Measurements from ENCODE around the gene SLC33A1. TPM values are rescaled to one million over a fixed set of nuclear protein-coding genes. Genes with fewer than 3 reads are reported as not detected.
A peak's percentile ranks its signal among the peaks of the same experiment; 100 is the strongest.
"Not testable (repeated sequence)": the region's sequence is repeated elsewhere in the genome, so short reads cannot be mapped to it uniquely, and the experiment has no call there.

SLC33A1 gene
- polyA plus RNA-seq, result 10 to 100 TPM; 11.8 to 24.7 (median 20.4) TPM

GRCh38 chr3:155854141-155854940 lies at the start of gene SLC33A1:
TSS of gene SLC33A1 (minus strand) at chr3:155854427. CDS start at chr3:155853997, 430 bp downstream.
- Mint-ChIP-seq H3K27ac (peak within 1 kb of the TSS; percentile 98 to 100 (median 100)), H3K9me3 (no peaks in the 10 kb centered on the region), H3K27me3 (ENCODE audit: low read depth in 3 of 3) (peaks cover 8 to 11% (median 9%) of the 10 kb centered on the region in 3 donors), H3K4me1 (peaks cover 46 to 52% of the 10 kb centered on the region in 2 donors), H3K36me3 (peaks cover 0 to under 1% (median 0%) of the 10 kb centered on the region in 3 donors), H3K4me3 (peak within 1 kb of the TSS; percentile 88 to 98 (median 98))
- DNase-seq, result peak; percentile 99

GRCh38 chr3:155895379-155895900 lies 41.2 kb upstream of the SLC33A1 start:
- H3K36me3 Mint-ChIP-seq, result peaks cover 22 to 35% (median 24%) of the 10 kb centered on the region in 3 donors
- H3K27me3 Mint-ChIP-seq (ENCODE audit: low read depth in 3 of 3), result no peaks in the 10 kb centered on the region
- no peak overlapping the region for H3K4me3 Mint-ChIP-seq
- no peaks in the 10 kb centered on the region for H3K9me3 Mint-ChIP-seq
- H3K4me1 Mint-ChIP-seq, result peaks cover 9 to 32% of the 10 kb centered on the region in 2 donors
- no peak for DNase-seq
- H3K27ac Mint-ChIP-seq, result peak overlapping the region in 1 of 6 donors; percentile 31

- DNase-seq, result no peak
- Mint-ChIP-seq H3K27ac (no peak overlapping the region), H3K4me1 (peaks cover 31 to 59% of the 10 kb centered on the region in 2 donors), H3K36me3 (peaks cover 4 to 15% (median 10%) of the 10 kb centered on the region in 3 donors), H3K9me3 (no peaks in the 10 kb centered on the region), H3K27me3 (ENCODE audit: low read depth in 3 of 3) (no peaks in the 10 kb centered on the region), H3K4me3 (no peak overlapping the region)
Measured at GRCh38 chr3:155891321-155891720, 37.1 kb upstream of the SLC33A1 start.

- no peaks in the 10 kb centered on the region for H3K27me3 Mint-ChIP-seq (ENCODE audit: low read depth in 3 of 3)
- H3K4me3 Mint-ChIP-seq, result no peak overlapping the region
- DNase-seq, result no peak
- H3K9me3 Mint-ChIP-seq, result no peaks in the 10 kb centered on the region
- H3K4me1 Mint-ChIP-seq, result peaks cover 31 to 59% of the 10 kb centered on the region in 2 donors
- H3K27ac Mint-ChIP-seq, result peak overlapping the region in 2 of 6 donors; percentile 56 to 58
- H3K36me3 Mint-ChIP-seq, result peaks cover 4 to 15% (median 10%) of the 10 kb centered on the region in 3 donors
Measured at GRCh38 chr3:155890671-155891190, 36.5 kb upstream of the SLC33A1 start.

- H3K27me3 Mint-ChIP-seq (ENCODE audit: low read depth in 3 of 3), result no peaks in the 10 kb centered on the region
- no peak for DNase-seq
- peaks cover 31 to 54% of the 10 kb centered on the region in 2 donors for H3K4me1 Mint-ChIP-seq
- peak overlapping the region in 2 of 6 donors; percentile 26 to 35 for H3K27ac Mint-ChIP-seq
- no peaks in the 10 kb centered on the region for H3K9me3 Mint-ChIP-seq
- H3K4me3 Mint-ChIP-seq, result no peak overlapping the region
- H3K36me3 Mint-ChIP-seq, result peaks cover 0 to 10% (median 6%) of the 10 kb centered on the region in 3 donors
Measured at GRCh38 chr3:155889952-155890351, 35.7 kb upstream of the SLC33A1 start.

- H3K9me3 Mint-ChIP-seq, result no peaks in the 10 kb centered on the region
- no peak for DNase-seq
Measured at GRCh38 chr3:155889212-155889611, 35.0 kb upstream of the SLC33A1 start.

GRCh38 chr3:155886915-155887314 lies 32.7 kb upstream of the SLC33A1 start:
- H3K4me1 Mint-ChIP-seq, result peaks cover 40 to 57% of the 10 kb centered on the region in 2 donors
- peak overlapping the region in 1 of 6 donors; percentile 6 for H3K27ac Mint-ChIP-seq

More at GRCh38 chr3:155889212-155889611, 35.0 kb upstream of the SLC33A1 start:
- Mint-ChIP-seq H3K27me3 (ENCODE audit: low read depth in 3 of 3) (no peaks in the 10 kb centered on the region), H3K27ac (peak overlapping the region in 2 of 6 donors; percentile 7 to 55), H3K36me3 (peaks cover 0 to 6% (median 0%) of the 10 kb centered on the region in 3 donors), H3K4me3 (peak overlapping the region in 1 of 5 donors; percentile 53), H3K4me1 (peaks cover 35 to 55% of the 10 kb centered on the region in 2 donors)

GRCh38 chr3:155886348-155886747 lies 32.1 kb upstream of the SLC33A1 start:
- H3K27me3 Mint-ChIP-seq (ENCODE audit: low read depth in 3 of 3); H3K27ac Mint-ChIP-seq; H3K36me3 Mint-ChIP-seq; DNase-seq; H3K9me3 Mint-ChIP-seq; H3K4me3 Mint-ChIP-seq: not testable (repeated sequence)
- peaks cover 44 to 58% of the 10 kb centered on the region in 2 donors for H3K4me1 Mint-ChIP-seq

More at GRCh38 chr3:155886915-155887314, 32.7 kb upstream of the SLC33A1 start:
- DNase-seq, result no peak
- Mint-ChIP-seq H3K4me3 (no peak overlapping the region), H3K27me3 (ENCODE audit: low read depth in 3 of 3) (no peaks in the 10 kb centered on the region), H3K36me3 (no peaks in the 10 kb centered on the region), H3K9me3 (no peaks in the 10 kb centered on the region)

GRCh38 chr3:155885292-155885691 lies 31.1 kb upstream of the SLC33A1 start:
- Mint-ChIP-seq H3K4me1 (peaks cover 44 to 59% of the 10 kb centered on the region in 2 donors), H3K4me3 (no peak overlapping the region), H3K36me3 (no peaks in the 10 kb centered on the region), H3K27me3 (ENCODE audit: low read depth in 3 of 3) (no peaks in the 10 kb centered on the region), H3K9me3 (no peaks in the 10 kb centered on the region), H3K27ac (no peak overlapping the region)
- no peak for DNase-seq

- DNase-seq, result no peak
- H3K27me3 Mint-ChIP-seq (ENCODE audit: low read depth in 3 of 3), result no peaks in the 10 kb centered on the region
- no peak overlapping the region for H3K4me3 Mint-ChIP-seq
- H3K4me1 Mint-ChIP-seq, result peaks cover 44 to 61% of the 10 kb centered on the region in 2 donors
- H3K27ac Mint-ChIP-seq, result no peak overlapping the region
- H3K36me3 Mint-ChIP-seq, result no peaks in the 10 kb centered on the region
- no peaks in the 10 kb centered on the region for H3K9me3 Mint-ChIP-seq
Measured at GRCh38 chr3:155884292-155884691, 30.1 kb upstream of the SLC33A1 start.

- H3K4me1 Mint-ChIP-seq, result peaks cover 43 to 83% of the 10 kb centered on the region in 2 donors
- H3K4me3 Mint-ChIP-seq, result peak overlapping the region in 1 of 5 donors; percentile 1
- H3K27ac Mint-ChIP-seq, result peak overlapping the region in 3 of 6 donors; percentile 1 to 57 (median 31)
- no peak for DNase-seq
- H3K9me3 Mint-ChIP-seq, result no peaks in the 10 kb centered on the region
- no peaks in the 10 kb centered on the region for H3K36me3 Mint-ChIP-seq
- no peaks in the 10 kb centered on the region for H3K27me3 Mint-ChIP-seq (ENCODE audit: low read depth in 3 of 3)
Measured at GRCh38 chr3:155880286-155880685, 26.1 kb upstream of the SLC33A1 start.

GRCh38 chr3:155876503-155876902 lies 22.3 kb upstream of the SLC33A1 start:
- no peak overlapping the region for H3K4me3 Mint-ChIP-seq
- H3K4me1 Mint-ChIP-seq, result peaks cover 44 to 79% of the 10 kb centered on the region in 2 donors
- no peaks in the 10 kb centered on the region for H3K36me3 Mint-ChIP-seq
- no peak overlapping the region for H3K27ac Mint-ChIP-seq
- H3K27me3 Mint-ChIP-seq (ENCODE audit: low read depth in 3 of 3), result peaks cover 0 to 5% (median 2%) of the 10 kb centered on the region in 3 donors
- H3K9me3 Mint-ChIP-seq, result no peaks in the 10 kb centered on the region
- DNase-seq, result no peak

GRCh38 chr3:155876037-155876436 lies 21.8 kb upstream of the SLC33A1 start:
- H3K27ac Mint-ChIP-seq, result no peak overlapping the region
- no peaks in the 10 kb centered on the region for H3K9me3 Mint-ChIP-seq
- H3K4me1 Mint-ChIP-seq, result peaks cover 41 to 76% of the 10 kb centered on the region in 2 donors

More at GRCh38 chr3:155876037-155876436, 21.8 kb upstream of the SLC33A1 start:
- peaks cover 0 to 5% (median 2%) of the 10 kb centered on the region in 3 donors for H3K27me3 Mint-ChIP-seq (ENCODE audit: low read depth in 3 of 3)
- H3K36me3 Mint-ChIP-seq, result no peaks in the 10 kb centered on the region
- H3K4me3 Mint-ChIP-seq, result no peak overlapping the region
- DNase-seq, result no peak
